ENCODE measurements around the gene TNFSF10.
"Not testable (repeated sequence)": the region's sequence is repeated elsewhere in the genome, so short reads cannot be mapped to it uniquely, and the experiment has no call there.

Gene TNFSF10

DNA sequence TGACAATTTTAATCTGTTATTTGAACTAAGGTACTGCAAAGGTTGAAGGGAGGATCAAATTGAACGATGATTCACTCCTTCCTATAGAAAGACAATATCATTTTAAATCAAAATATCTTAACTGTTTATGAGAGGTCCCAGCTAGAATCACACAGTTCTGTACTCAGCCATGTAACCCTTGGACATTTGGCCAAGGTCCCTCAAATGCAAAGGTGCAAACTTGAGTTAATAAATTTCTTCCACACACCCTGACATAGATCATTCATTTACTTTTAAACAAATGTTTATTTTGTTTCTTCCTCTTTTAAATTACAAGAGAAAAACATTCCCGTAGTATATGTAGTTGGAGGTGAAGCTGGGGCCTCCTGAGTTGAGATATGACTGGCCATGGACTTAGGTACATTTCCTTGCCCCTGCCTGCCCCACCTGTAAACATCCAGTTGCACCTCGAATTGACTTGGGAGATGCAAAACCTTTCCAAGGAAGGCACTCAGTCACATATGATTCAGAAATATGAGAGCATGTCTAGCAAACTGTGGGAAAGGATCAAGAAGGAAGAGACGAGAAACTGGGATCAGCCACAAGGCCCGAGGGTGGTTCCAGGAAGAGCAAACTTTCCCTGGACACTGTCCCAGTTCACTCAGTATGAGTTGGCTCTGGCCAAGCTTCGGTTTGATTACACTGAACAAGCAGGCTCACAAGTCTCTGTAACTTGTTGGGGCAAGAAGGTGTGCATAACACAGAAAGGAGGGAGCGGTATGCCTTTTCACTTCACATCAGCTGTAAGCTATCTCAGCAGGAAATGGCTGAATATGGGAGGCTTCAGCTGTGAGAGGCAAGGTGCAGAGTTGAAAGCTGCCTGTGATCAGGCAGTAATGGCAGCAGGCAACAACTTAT is 6.7 kb downstream of the TNFSF10 start:
- peak overlapping the region; percentile 14; the same call in 1 of the 2 replicates for H3K27ac ChIP-seq (ENCODE audit: low read depth, low read length)
- H3K27me3 ChIP-seq (ENCODE audit: insufficient read depth, low read length) = no peaks in the 10 kb centered on the region
- no peaks in the 10 kb centered on the region for H3K36me3 ChIP-seq (ENCODE audit: insufficient read depth, low read length)
- H3K4me3 ChIP-seq (ENCODE audit: low read depth, low read length) = no peak overlapping the region
- peak overlapping the region; percentile 88 for H2AFZ ChIP-seq (ENCODE audit: low read length, unreplicated experiment)
- H3K4me1 ChIP-seq (ENCODE audit: control insufficient read depth, insufficient read depth, low read length, unreplicated experiment) = peaks cover 22% of the 10 kb centered on the region
- H3K79me2 ChIP-seq (ENCODE audit: control insufficient read depth, insufficient read depth, low read length, unreplicated experiment) = no peaks in the 10 kb centered on the region

DNA sequence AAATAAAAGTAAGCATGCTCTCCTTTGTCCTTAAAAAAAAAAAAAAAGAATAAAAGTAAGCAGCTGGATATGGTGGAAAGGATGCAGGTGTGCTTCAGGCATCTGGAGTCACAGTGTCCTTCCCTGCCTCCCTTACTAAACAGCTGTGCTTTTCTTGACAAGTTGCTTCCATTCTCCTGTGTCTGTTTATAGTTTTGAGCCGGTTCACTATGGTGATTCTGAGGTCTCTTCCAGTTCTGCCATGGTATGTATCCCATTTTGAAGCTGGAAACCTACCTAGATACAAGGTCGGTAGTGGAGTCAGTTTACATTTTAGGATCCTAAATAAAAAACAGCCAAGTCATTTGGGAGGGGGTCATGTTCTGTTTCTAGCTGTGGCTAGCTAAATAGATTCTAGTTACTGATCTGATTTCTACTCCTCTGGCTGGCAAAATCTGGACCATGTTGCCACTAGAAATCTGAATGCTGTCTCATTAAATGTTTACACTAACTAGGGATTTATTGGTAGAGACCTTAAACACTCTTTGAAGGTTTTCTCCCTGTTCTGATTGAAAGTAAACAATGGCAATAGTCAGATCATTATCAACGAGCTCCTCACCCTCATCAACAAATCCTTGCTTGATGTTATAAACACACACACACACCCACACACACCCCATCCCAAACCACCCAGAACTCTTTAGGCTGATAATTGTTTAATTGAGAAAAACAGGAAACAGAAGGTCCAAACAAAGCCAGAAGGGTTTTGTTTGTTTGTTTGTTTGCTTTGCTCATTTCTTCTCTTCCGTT is 7.9 kb downstream of the TNFSF10 start:
- no peaks in the 10 kb centered on the region for H3K79me2 ChIP-seq (ENCODE audit: control insufficient read depth, insufficient read depth, low read length, unreplicated experiment)
- peaks cover 18% of the 10 kb centered on the region for H3K4me1 ChIP-seq (ENCODE audit: control insufficient read depth, insufficient read depth, low read length, unreplicated experiment)
- no peak overlapping the region for H2AFZ ChIP-seq (ENCODE audit: low read length, unreplicated experiment)
- no peaks in the 10 kb centered on the region for H3K27me3 ChIP-seq (ENCODE audit: insufficient read depth, low read length)
- no peak overlapping the region for H3K4me3 ChIP-seq (ENCODE audit: low read depth, low read length)
- H3K36me3 ChIP-seq (ENCODE audit: insufficient read depth, low read length) = no peaks in the 10 kb centered on the region
- H3K27ac ChIP-seq (ENCODE audit: low read depth, low read length) = no peak overlapping the region

DNA sequence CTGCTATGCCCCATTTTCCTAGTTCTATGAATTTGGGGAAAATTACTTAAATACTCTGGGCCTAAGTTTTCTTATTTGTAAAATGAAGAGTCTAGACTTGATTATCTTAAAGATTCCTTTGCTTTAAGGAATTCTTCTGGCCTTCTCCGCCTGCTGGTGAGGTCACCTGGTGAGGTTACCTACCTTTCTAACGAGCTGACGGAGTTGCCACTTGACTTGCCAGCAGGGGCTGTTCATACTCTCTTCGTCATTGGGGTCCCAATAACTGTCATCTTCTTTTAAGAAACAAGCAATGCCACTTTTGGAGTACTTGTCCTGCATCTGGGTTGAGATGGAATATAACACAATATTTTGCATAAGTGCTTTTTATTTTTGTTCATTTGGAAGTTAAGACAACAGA is 8.6 kb downstream of the TNFSF10 start:
- no peaks in the 10 kb centered on the region for H3K36me3 ChIP-seq (ENCODE audit: insufficient read depth, low read length)
- H3K79me2 ChIP-seq (ENCODE audit: control insufficient read depth, insufficient read depth, low read length, unreplicated experiment) = no peaks in the 10 kb centered on the region
- H3K4me3 ChIP-seq (ENCODE audit: low read depth, low read length) = no peak overlapping the region
- no peak overlapping the region for H2AFZ ChIP-seq (ENCODE audit: low read length, unreplicated experiment)
- peaks cover 13% of the 10 kb centered on the region for H3K4me1 ChIP-seq (ENCODE audit: control insufficient read depth, insufficient read depth, low read length, unreplicated experiment)
- H3K27me3 ChIP-seq (ENCODE audit: insufficient read depth, low read length) = no peaks in the 10 kb centered on the region
- no peak overlapping the region for H3K27ac ChIP-seq (ENCODE audit: low read depth, low read length)

DNA sequence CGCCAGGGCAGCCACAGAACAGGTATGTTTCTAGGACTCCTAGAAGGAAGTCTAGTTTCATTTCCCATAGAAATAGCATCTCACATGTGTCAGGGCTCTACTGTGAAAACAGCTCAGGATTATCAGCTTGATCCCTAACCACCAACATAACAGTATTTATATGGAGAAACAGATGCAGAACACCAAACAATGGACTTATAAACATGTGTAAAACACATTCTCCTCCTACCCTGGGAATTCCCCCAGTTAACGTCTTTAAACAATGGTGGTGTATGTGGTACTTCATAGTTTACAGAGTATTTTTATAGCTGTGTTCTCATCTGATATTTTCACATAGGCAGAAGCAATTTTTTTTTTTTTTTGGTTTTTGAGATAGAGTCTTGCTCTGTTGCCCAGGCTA is 9.7 kb downstream of the TNFSF10 start:
- no peaks in the 10 kb centered on the region for H3K27me3 ChIP-seq (ENCODE audit: insufficient read depth, low read length)
- H2AFZ ChIP-seq (ENCODE audit: low read length, unreplicated experiment) = no peak overlapping the region
- H3K4me1 ChIP-seq (ENCODE audit: control insufficient read depth, insufficient read depth, low read length, unreplicated experiment) = peaks cover 11% of the 10 kb centered on the region
- no peak overlapping the region for H3K27ac ChIP-seq (ENCODE audit: low read depth, low read length)
- H3K4me3 ChIP-seq (ENCODE audit: low read depth, low read length) = no peak overlapping the region
- H3K79me2 ChIP-seq (ENCODE audit: control insufficient read depth, insufficient read depth, low read length, unreplicated experiment) = no peaks in the 10 kb centered on the region
- H3K36me3 ChIP-seq (ENCODE audit: insufficient read depth, low read length) = 0 out of 2 replicates have a peak, but pooled peaks cover 2% of the 10 kb centered on the region

DNA sequence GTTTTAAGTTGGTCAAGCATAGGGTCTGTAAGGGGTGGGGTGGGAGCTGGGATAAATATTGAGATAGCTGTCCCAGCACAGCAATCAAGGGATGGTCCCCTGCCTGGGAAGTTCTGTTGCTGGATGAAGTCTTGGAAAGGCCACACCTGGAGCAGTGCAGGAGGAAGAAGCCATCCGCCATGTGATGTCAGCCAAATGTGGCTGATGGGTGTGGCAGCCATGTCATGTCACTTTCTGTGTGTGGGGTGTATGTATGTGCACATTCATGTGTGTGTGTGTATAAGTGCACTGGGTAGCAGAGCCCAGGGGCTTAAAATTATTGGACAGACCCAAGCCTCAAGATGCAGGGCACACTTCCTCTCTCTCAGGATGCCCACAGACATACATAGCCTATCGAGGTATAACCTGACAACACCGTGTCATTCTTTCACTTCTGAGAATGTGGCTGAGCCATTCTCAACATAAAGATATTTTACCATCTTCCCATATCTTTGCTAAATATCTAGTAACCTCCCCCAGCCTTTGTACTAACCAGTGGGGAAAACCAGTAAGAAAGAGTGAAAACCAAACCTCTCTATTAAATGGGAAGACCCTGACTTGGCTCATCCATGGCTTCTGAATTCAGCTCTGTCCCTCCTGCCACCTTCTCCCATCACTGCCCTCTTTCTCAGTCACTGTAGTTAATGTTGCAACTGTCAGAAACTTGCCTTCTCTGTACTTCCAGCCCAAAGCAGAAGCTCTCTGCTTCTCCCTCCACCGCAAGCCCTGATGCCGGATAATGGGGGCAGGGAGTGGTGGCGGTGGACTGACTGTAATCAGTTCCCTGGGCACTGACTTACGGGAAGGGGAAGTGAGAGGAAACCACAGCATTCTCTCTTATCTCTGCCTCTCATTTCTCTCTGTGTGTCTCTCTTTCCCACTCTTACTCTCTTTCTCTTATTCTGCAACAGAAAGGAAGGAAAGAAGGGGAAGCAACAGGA is 11.2 kb downstream of the TNFSF10 start:
- Histone ChIP-seq H3K79me2 (ENCODE audit: control insufficient read depth, insufficient read depth, low read length, unreplicated experiment) (no peaks in the 10 kb centered on the region), H2AFZ (ENCODE audit: low read length, unreplicated experiment) (no peak overlapping the region), H3K4me1 (ENCODE audit: control insufficient read depth, insufficient read depth, low read length, unreplicated experiment) (peaks cover 8% of the 10 kb centered on the region), H3K27me3 (ENCODE audit: insufficient read depth, low read length) (no peaks in the 10 kb centered on the region), H3K36me3 (ENCODE audit: insufficient read depth, low read length) (0 out of 2 replicates have a peak, but pooled peaks cover 2% of the 10 kb centered on the region), H3K4me3 (ENCODE audit: low read depth, low read length) (no peak overlapping the region), H3K27ac (ENCODE audit: low read depth, low read length) (no peak overlapping the region)

DNA sequence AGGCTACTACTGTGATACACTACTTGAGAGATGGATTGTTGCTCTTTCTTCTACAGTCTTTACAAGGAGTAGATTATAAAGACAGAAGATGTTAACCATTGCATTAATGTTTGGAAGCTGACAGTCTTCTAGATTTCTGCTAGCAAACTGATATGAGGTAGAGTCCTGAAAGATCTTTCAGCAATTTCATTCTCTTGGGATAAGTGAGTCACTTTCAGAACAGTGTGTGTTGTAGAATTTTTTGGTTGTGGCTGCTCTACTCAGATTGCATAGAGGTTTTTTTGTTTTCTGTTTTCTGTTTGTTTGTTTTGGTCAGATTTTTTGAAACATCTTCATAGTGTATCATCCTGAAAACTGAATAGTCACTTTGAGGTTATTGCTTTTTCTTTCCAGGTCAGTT is 17.1 kb downstream of the TNFSF10 start:
- Histone ChIP-seq H3K4me1 (ENCODE audit: control insufficient read depth, insufficient read depth, low read length, unreplicated experiment) (no peaks in the 10 kb centered on the region), H2AFZ (ENCODE audit: low read length, unreplicated experiment) (no peak overlapping the region), H3K4me3 (ENCODE audit: low read depth, low read length) (no peak overlapping the region), H3K36me3 (ENCODE audit: insufficient read depth, low read length) (0 out of 2 replicates have a peak, but pooled peaks cover 2% of the 10 kb centered on the region), H3K27me3 (ENCODE audit: insufficient read depth, low read length) (no peaks in the 10 kb centered on the region), H3K79me2 (ENCODE audit: control insufficient read depth, insufficient read depth, low read length, unreplicated experiment) (no peaks in the 10 kb centered on the region), H3K27ac (ENCODE audit: low read depth, low read length) (no peak overlapping the region)

DNA sequence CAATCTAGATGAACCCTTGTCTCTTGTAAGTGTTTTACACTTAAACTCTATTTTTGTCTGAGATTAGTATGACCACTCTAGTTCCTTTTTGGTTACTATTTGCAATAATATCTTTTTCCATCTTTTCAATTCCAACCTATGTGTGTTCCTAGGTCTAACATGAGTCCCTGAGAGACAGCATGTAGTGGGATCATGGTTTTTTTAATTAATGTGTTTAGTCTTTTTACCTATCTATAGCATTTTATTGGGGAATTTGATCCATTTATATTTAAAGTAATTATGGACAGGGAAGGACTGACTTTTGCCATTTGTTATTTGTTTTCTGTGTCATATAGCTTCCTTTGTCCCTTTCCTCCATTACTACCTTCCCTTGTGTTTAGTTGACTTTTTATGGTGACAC is 21.7 kb downstream of the TNFSF10 start:
- no peak overlapping the region for H2AFZ ChIP-seq (ENCODE audit: low read length, unreplicated experiment)
- 0 out of 2 replicates have a peak, but pooled peaks cover 4% of the 10 kb centered on the region for H3K27me3 ChIP-seq (ENCODE audit: insufficient read depth, low read length)
- H3K4me1 ChIP-seq (ENCODE audit: control insufficient read depth, insufficient read depth, low read length, unreplicated experiment) = no peaks in the 10 kb centered on the region
- no peak overlapping the region for H3K4me3 ChIP-seq (ENCODE audit: low read depth, low read length)
- no peak overlapping the region for H3K27ac ChIP-seq (ENCODE audit: low read depth, low read length)
- H3K79me2 ChIP-seq (ENCODE audit: control insufficient read depth, insufficient read depth, low read length, unreplicated experiment) = no peaks in the 10 kb centered on the region
- H3K36me3 ChIP-seq (ENCODE audit: insufficient read depth, low read length) = no peaks in the 10 kb centered on the region

DNA sequence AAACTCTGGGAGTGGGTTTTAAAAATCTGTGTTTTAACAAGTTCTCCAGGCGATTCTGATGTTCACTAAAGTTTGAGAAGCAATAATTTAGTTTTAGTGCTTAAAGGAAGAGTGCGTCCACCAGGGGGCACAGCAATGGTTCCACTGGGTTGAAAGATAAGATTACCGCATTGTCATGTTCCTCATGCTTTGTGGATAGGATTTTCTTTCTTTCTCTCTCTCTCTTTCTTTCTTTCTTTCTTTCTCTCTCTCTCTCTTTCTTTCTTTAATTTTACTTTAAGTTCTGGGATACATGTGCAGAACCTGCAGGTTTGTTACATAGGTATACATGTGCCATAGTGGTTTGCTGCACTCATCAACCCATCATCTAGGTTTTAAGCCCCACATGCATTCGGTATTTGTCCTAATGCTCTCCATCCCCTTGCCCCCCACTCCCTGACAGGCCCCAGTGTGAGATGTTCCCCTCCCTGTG is 33.0 kb downstream of the TNFSF10 start:
- H3K4me3 ChIP-seq (ENCODE audit: low read depth, low read length); H3K36me3 ChIP-seq (ENCODE audit: insufficient read depth, low read length); H3K4me1 ChIP-seq (ENCODE audit: control insufficient read depth, insufficient read depth, low read length, unreplicated experiment); H3K27me3 ChIP-seq (ENCODE audit: insufficient read depth, low read length); H3K27ac ChIP-seq (ENCODE audit: low read depth, low read length); H3K79me2 ChIP-seq (ENCODE audit: control insufficient read depth, insufficient read depth, low read length, unreplicated experiment): not testable (repeated sequence)
- H2AFZ ChIP-seq (ENCODE audit: low read length, unreplicated experiment) = peak overlapping the region; percentile 71

DNA sequence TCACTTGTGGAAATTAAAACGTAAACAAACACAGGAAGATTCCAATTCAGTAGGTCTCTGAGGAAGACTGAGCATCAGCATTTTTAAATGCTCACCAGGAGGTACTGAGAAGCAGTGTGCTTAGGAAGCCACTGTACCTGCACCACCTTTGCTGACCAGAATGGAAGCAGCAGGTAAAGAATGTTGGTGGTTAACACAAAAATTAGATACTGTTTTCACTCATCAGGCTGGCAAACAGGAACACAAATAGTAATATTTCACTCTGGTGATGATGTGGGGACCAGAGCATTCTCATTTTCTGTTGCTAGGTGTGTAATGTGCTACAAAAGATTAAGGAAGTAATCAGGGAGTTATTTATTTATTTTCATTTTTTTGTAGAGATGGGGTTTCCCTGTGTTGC is 45.1 kb downstream of the TNFSF10 start:
- no peaks in the 10 kb centered on the region for H3K36me3 ChIP-seq (ENCODE audit: insufficient read depth, low read length)
- H3K27ac ChIP-seq (ENCODE audit: low read depth, low read length) = no peak overlapping the region
- no peaks in the 10 kb centered on the region for H3K4me1 ChIP-seq (ENCODE audit: control insufficient read depth, insufficient read depth, low read length, unreplicated experiment)
- H3K27me3 ChIP-seq (ENCODE audit: insufficient read depth, low read length) = no peaks in the 10 kb centered on the region
- H3K79me2 ChIP-seq (ENCODE audit: control insufficient read depth, insufficient read depth, low read length, unreplicated experiment) = no peaks in the 10 kb centered on the region
- no peak overlapping the region for H3K4me3 ChIP-seq (ENCODE audit: low read depth, low read length)
- no peak overlapping the region for H2AFZ ChIP-seq (ENCODE audit: low read length, unreplicated experiment)

DNA sequence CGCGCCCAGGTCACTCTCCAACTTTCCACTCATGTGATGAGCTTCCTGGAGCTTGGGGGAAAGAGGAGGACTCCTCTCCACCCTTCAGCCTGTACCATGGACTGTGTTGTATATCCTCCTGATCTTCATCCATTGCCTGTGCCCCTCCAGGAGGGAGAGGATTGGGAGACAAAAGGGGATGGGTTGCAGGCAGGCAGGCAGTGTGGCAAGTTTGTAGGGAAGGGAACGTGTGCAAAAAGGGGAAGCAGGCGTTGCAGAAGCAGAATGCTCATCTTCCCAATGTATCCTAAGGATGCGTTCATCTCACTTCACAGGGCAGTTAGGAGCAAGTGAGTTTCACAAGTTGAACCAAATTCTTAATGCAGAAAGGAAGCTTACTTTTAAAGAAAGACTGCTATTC is 46.9 kb downstream of the TNFSF10 start:
- H3K79me2 ChIP-seq (ENCODE audit: control insufficient read depth, insufficient read depth, low read length, unreplicated experiment) = no peaks in the 10 kb centered on the region
- no peaks in the 10 kb centered on the region for H3K36me3 ChIP-seq (ENCODE audit: insufficient read depth, low read length)
- no peaks in the 10 kb centered on the region for H3K27me3 ChIP-seq (ENCODE audit: insufficient read depth, low read length)
- H3K27ac ChIP-seq (ENCODE audit: low read depth, low read length) = no peak overlapping the region
- H3K4me3 ChIP-seq (ENCODE audit: low read depth, low read length) = peak overlapping the region; percentile 74
- H2AFZ ChIP-seq (ENCODE audit: low read length, unreplicated experiment) = peak overlapping the region; percentile 80
- H3K4me1 ChIP-seq (ENCODE audit: control insufficient read depth, insufficient read depth, low read length, unreplicated experiment) = no peaks in the 10 kb centered on the region

Data from ACC112 (cell line).